Measurements from ENCODE around the gene MUSTN1.

DNA sequence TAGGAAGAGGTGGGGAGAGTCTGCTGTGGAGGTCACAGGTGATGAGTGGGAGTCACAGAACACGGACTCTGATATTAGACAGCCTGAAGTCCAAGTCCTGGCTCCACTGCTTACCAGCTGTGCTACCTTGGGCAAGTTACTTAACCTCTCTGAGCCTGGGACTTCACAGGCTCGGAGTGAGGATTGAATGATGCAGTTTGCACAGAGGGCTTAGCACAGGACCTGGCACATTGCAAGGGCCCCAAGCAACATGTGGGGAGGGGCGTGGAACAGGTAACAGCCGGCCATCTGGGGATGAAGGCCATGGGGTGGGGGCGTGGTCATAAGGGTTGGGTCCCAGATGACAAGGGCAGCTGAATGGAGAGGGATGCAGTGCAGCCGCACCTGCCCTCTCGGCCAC is 44.5 kb downstream of the MUSTN1 start:
- TF ChIP-seq, protein P1, sequence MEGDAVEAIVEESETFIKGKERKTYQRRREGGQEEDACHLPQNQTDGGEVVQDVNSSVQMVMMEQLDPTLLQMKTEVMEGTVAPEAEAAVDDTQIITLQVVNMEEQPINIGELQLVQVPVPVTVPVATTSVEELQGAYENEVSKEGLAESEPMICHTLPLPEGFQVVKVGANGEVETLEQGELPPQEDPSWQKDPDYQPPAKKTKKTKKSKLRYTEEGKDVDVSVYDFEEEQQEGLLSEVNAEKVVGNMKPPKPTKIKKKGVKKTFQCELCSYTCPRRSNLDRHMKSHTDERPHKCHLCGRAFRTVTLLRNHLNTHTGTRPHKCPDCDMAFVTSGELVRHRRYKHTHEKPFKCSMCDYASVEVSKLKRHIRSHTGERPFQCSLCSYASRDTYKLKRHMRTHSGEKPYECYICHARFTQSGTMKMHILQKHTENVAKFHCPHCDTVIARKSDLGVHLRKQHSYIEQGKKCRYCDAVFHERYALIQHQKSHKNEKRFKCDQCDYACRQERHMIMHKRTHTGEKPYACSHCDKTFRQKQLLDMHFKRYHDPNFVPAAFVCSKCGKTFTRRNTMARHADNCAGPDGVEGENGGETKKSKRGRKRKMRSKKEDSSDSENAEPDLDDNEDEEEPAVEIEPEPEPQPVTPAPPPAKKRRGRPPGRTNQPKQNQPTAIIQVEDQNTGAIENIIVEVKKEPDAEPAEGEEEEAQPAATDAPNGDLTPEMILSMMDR (IDR thresholded peaks at IDR 0.05), result no peak
- no peak for TF ChIP-seq POLR2A (IDR thresholded peaks at IDR 0.05)

Measured in lower leg skin (tissue), 3 donors.